Fibroblast of lung (primary cell): Measurements from ENCODE around the gene SH3BP4.

Source experiments
- CTCF ChIP-seq, 2 donors: IDR thresholded peaks in 1 of 2; conservative IDR thresholded peaks in 1 of 2; 1 replicate in 1 of 2; 2 replicates in 1 of 2; pipeline ENCODE4 v1.5.1; 2011 to 2012; ENCODE audit warnings: low read length in 2 of 2, control low read depth in 1 of 2, inconsistent platforms in 1 of 2, low read depth in 1 of 2, mild to moderate bottlenecking in 1 of 2
- EZH2 ChIP-seq: IDR thresholded peaks from 2 replicates; pipeline ENCODE4 v1.5.1; 2012; ENCODE audit warnings: low read length, control low read depth, mild to moderate bottlenecking; ENCODE audit errors: missing control alignments

- TF ChIP-seq EZH2 = no peak
- TF ChIP-seq CTCF (conservative IDR thresholded peaks at IDR 0.05 in 1 of 2, IDR thresholded peaks at IDR 0.05 in 1 of 2; ENCODE audit: low read depth in 1 of 2, low read length in 2 of 2) = no peak
These were observed 37.4 kb downstream of the SH3BP4 start for GRCh38 chr2:234989183-234989701.
